Astrocyte (in vitro differentiated cells and primary cell): ENCODE data around the gene NUTM2G. TPM values are rescaled to one million over a fixed set of nuclear protein-coding genes. Genes with fewer than 3 reads are reported as not detected.
"Not testable (repeated sequence)": the region's sequence is repeated elsewhere in the genome, so short reads cannot be mapped to it uniquely, and the experiment has no call there.

ENCODE experiments used
- DNase-seq: peaks from one replicate; pipeline ENCODE4 v3.0.0-alpha.2; 2010; ENCODE audit warnings: low read depth
- FAIRE-seq: peaks from 2 replicates; lab custom pipeline; 2011; peaks lifted over from hg19 to GRCh38; lab: Jason Lieb, UNC
- H2AFZ ChIP-seq: 2 replicates; pipeline ENCODE4 v1.6.0; 2012; ENCODE audit warnings: low read depth, low read length, inconsistent platforms
- H3K27ac ChIP-seq: 2 replicates; pipeline ENCODE4 v1.5.1; 2011; ENCODE audit warnings: low read depth, low read length, inconsistent platforms
- H3K27me3 ChIP-seq: 2 replicates; pipeline ENCODE4 v1.6.0; 2011; ENCODE audit warnings: low read length, inconsistent platforms; ENCODE audit not compliant: insufficient read depth
- H3K36me3 ChIP-seq: 2 replicates; pipeline ENCODE4 v1.5.1; 2011; ENCODE audit warnings: low read length, inconsistent platforms; ENCODE audit not compliant: insufficient read depth
- H3K4me1 ChIP-seq: 2 replicates; pipeline ENCODE4 v1.5.1; 2011; ENCODE audit warnings: low read length, inconsistent platforms; ENCODE audit not compliant: insufficient read depth
- H3K4me2 ChIP-seq: 2 replicates; pipeline ENCODE4 v1.6.0; 2012; ENCODE audit warnings: low read length, inconsistent platforms
- H3K4me3 ChIP-seq: 2 replicates; pipeline ENCODE4 v1.5.1; 2011; ENCODE audit warnings: low read depth, mild to moderate bottlenecking, low read length, inconsistent platforms; ENCODE audit not compliant: insufficient read depth
- H3K79me2 ChIP-seq: 2 replicates; pipeline ENCODE4 v1.6.0; 2012; ENCODE audit warnings: mild to moderate bottlenecking, low read length, inconsistent platforms; ENCODE audit not compliant: insufficient read depth
- H3K9ac ChIP-seq: 2 replicates; pipeline ENCODE4 v1.6.0; 2012; ENCODE audit warnings: mild to moderate bottlenecking, low read length, inconsistent platforms
- H3K9me3 ChIP-seq: 2 replicates; pipeline ENCODE4 v1.5.1; 2012; ENCODE audit warnings: low read depth, mild to moderate bottlenecking, low read length, inconsistent platforms; ENCODE audit not compliant: insufficient read depth
- H4K20me1 ChIP-seq: 2 replicates; pipeline ENCODE4 v1.6.0; 2012; ENCODE audit warnings: low read length, inconsistent platforms; ENCODE audit not compliant: insufficient read depth
- H3K27ac Mint-ChIP-seq: one replicate; pipeline ENCODE4 v1.8.0; 2021; ENCODE audit warnings: mild to moderate bottlenecking, mixed read lengths; ENCODE audit not compliant: unreplicated experiment
- H3K27me3 Mint-ChIP-seq: one replicate; pipeline ENCODE4 v1.8.0; 2021; ENCODE audit warnings: low read depth, mixed read lengths; ENCODE audit not compliant: unreplicated experiment
- H3K36me3 Mint-ChIP-seq: one replicate; pipeline ENCODE4 v1.8.0; 2021; ENCODE audit warnings: low read depth, mixed read lengths; ENCODE audit not compliant: unreplicated experiment
- H3K4me1 Mint-ChIP-seq: one replicate; pipeline ENCODE4 v1.8.0; 2021; ENCODE audit warnings: low read depth, mixed read lengths; ENCODE audit not compliant: unreplicated experiment
- H3K4me3 Mint-ChIP-seq: one replicate; pipeline ENCODE4 v1.8.0; 2021; ENCODE audit warnings: mild to moderate bottlenecking, moderate library complexity, mixed read lengths; ENCODE audit not compliant: unreplicated experiment
- H3K9me3 Mint-ChIP-seq: one replicate; pipeline ENCODE4 v1.8.0; 2021; ENCODE audit warnings: mild to moderate bottlenecking, mixed read lengths; ENCODE audit not compliant: unreplicated experiment
- total RNA-seq: library from RNA; stranded (reverse); gene quantifications from 2 replicates; pipeline ENCODE4 v1.2.1, GENCODE V29; 2021

The NUTM2G gene
- total RNA-seq, 1 donor from 2014 or later: not detected

DNA sequence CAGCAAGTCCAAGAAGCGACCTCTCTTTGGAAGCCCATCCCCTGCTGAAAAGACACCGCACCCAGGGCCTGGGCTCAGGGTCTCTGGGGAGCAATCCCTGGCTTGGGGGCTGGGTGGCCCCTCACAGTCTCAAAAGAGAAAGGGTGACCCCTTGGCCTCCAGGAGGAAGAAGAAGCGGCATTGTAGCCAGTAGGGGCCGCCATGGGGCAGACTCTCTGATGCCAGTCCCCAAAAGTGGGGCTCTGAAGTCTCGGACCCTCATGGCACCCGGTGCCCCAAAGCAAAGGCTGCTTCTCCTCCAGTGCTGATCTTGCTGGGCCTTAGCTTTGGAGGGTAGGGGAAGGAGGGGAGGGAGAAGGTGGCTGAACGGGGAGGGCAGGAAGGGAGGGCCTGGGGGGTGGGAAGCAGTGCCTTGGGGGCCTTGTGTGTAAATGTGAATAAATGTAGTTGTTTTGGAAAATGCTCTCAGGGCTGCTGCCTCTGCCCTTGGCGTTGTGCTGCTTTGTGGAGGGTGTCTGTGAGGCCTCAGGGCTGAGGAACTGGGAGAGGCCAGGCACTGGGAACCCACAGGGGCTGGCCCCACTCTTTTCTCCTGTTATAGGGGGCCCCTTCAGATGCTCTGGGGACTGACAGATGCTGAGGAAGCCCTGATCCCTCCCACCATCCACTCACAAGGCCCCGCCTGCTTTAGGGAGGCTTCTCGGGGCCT is 10.5 kb downstream of the NUTM2G start:
- H3K4me1 ChIP-seq, H3K79me2 ChIP-seq, H3K27me3 ChIP-seq, H3K36me3 Mint-ChIP-seq, H3K4me3 ChIP-seq, H3K4me1 Mint-ChIP-seq, H3K27ac Mint-ChIP-seq, FAIRE-seq, H2AFZ ChIP-seq, H3K36me3 ChIP-seq, H3K4me3 Mint-ChIP-seq, H3K9me3 Mint-ChIP-seq, H3K4me2 ChIP-seq, H3K27me3 Mint-ChIP-seq, DNase-seq, H3K9ac ChIP-seq, H3K9me3 ChIP-seq, H4K20me1 ChIP-seq, H3K27ac ChIP-seq: not testable (repeated sequence)

DNA sequence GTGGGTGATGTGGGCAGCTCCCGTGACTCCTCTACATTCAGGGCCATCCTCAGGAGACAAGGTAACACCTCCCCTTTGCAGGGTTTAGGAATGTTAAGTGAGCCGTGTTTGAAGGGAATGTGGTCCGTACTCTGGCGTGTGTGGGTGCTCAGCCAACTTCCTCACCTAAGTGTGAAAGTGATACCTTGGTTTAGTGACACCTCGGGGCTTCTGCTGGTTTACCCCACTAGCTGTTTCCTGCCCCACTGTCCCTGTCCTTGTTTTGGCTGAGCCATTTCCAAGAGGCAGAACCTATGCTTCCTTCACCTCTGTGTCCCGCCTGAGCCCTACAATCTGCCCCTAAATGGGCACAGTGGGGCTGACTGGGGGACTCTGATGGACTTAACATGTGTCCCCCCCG is 12.3 kb downstream of the NUTM2G start:
- not testable (repeated sequence) for H3K36me3 Mint-ChIP-seq, FAIRE-seq

DNA sequence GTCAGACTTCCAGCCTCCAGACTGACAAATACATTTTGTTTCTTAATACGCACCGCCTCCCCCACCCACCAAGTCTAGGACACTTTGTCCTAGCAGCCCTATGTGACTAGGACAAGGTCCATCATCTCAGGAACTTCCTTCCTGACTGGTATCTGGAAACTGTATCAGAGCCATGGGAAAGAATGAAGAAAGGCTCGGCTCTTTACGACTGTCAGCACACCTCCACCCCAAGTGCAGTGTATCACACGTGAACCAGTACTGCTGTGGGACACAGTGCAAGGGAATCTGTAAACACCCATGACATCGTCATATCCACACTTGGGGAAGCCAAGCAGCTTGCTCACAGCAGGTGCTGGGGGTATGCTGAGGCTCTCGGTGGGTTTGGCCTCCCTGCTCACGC is 13.0 kb downstream of the NUTM2G start:
- H3K36me3 Mint-ChIP-seq, H3K4me1 ChIP-seq, H3K27ac ChIP-seq, FAIRE-seq, H3K9me3 Mint-ChIP-seq, H3K9me3 ChIP-seq, H3K4me2 ChIP-seq, H2AFZ ChIP-seq, H3K9ac ChIP-seq, H3K27me3 Mint-ChIP-seq, H3K4me3 Mint-ChIP-seq, H3K4me1 Mint-ChIP-seq, H3K36me3 ChIP-seq, DNase-seq, H3K27me3 ChIP-seq, H3K79me2 ChIP-seq, H3K27ac Mint-ChIP-seq, H3K4me3 ChIP-seq, H4K20me1 ChIP-seq: not testable (repeated sequence)

More for the DNA sequence above, 12.3 kb downstream of the NUTM2G start:
- not testable (repeated sequence) for H3K4me3 ChIP-seq, H2AFZ ChIP-seq, H3K4me1 Mint-ChIP-seq, H3K4me3 Mint-ChIP-seq, H3K9ac ChIP-seq, H3K27me3 Mint-ChIP-seq, H3K27ac Mint-ChIP-seq, H3K4me2 ChIP-seq, DNase-seq, H3K9me3 Mint-ChIP-seq, H3K79me2 ChIP-seq, H3K4me1 ChIP-seq, H3K36me3 ChIP-seq, H3K27ac ChIP-seq, H3K9me3 ChIP-seq, H4K20me1 ChIP-seq, H3K27me3 ChIP-seq

DNA sequence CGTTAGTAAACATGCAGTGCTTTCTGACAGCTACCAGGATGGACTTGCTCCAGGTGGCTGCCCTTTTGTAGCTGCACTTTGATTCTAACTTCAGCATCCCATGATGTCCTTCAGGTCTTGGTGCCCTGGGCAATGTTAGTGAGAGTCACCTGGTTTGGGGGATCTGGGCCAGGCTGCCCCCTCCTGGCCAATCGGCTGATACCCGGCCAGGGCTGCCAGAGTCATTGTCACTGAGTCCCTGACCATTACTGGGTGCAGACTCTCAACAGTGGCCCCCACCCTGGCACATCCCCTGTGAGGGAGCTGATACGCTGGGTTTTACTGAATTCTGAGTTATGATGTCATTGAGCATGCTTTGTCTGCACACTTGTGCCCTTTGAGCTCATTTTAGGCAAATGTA is 13.5 kb downstream of the NUTM2G start:
- not testable (repeated sequence) for H3K4me3 ChIP-seq, H3K36me3 Mint-ChIP-seq, H3K9ac ChIP-seq, H3K27ac Mint-ChIP-seq, H3K27me3 ChIP-seq, H3K9me3 Mint-ChIP-seq, H3K4me1 Mint-ChIP-seq, H3K4me1 ChIP-seq, H3K9me3 ChIP-seq, H3K79me2 ChIP-seq, H3K4me2 ChIP-seq, DNase-seq, H3K27me3 Mint-ChIP-seq, FAIRE-seq, H3K27ac ChIP-seq, H3K36me3 ChIP-seq, H4K20me1 ChIP-seq, H2AFZ ChIP-seq, H3K4me3 Mint-ChIP-seq

- H2AFZ ChIP-seq: not testable (repeated sequence)
These were observed 20.7 kb downstream of the NUTM2G start for GRCh38 chr9:96949346-96949745.

DNA sequence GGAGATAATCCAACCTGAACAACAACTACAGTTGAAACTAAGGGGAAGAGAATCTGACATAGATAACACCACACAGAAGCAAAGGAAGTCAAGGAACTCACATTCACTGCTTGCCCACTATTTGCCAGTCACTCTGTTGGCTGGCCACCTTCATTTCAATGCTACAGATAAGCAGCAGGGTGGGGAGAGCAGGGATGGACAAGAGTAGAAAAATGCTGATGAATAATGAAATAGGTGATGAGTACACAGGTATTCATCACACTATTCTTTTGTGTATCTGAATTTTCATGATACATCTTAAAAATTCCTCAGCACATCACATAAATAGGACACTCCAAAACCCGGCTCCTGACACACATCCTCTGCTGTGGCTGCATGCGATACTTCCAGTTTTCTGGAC is 21.9 kb downstream of the NUTM2G start:
- not testable (repeated sequence) for H3K9me3 ChIP-seq, H4K20me1 ChIP-seq, H3K36me3 ChIP-seq, H3K4me1 Mint-ChIP-seq, H3K4me2 ChIP-seq, H3K36me3 Mint-ChIP-seq, H3K27me3 Mint-ChIP-seq, H3K27me3 ChIP-seq, H3K9me3 Mint-ChIP-seq, H3K4me3 Mint-ChIP-seq, H3K27ac ChIP-seq, H3K4me3 ChIP-seq, FAIRE-seq, H3K27ac Mint-ChIP-seq, DNase-seq, H3K9ac ChIP-seq, H3K79me2 ChIP-seq, H2AFZ ChIP-seq, H3K4me1 ChIP-seq

More at GRCh38 chr9:96949346-96949745, 20.7 kb downstream of the NUTM2G start:
- H3K79me2 ChIP-seq, H3K9ac ChIP-seq, FAIRE-seq, H4K20me1 ChIP-seq, H3K27me3 ChIP-seq, H3K27ac ChIP-seq, H3K4me1 Mint-ChIP-seq, H3K4me3 ChIP-seq, H3K27me3 Mint-ChIP-seq, H3K36me3 Mint-ChIP-seq, DNase-seq, H3K9me3 ChIP-seq, H3K9me3 Mint-ChIP-seq, H3K4me3 Mint-ChIP-seq, H3K4me1 ChIP-seq, H3K4me2 ChIP-seq, H3K27ac Mint-ChIP-seq, H3K36me3 ChIP-seq: not testable (repeated sequence)
